ENCODE data around the gene KRTAP5-7.
"Not testable (repeated sequence)": the region's sequence is repeated elsewhere in the genome, so short reads cannot be mapped to it uniquely, and the experiment has no call there.

Gene KRTAP5-7, protein sequence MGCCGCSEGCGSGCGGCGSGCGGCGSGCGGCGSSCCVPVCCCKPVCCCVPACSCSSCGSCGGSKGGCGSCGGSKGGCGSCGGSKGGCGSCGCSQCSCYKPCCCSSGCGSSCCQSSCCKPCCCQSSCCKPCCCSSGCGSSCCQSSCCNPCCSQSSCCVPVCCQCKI

DNA sequence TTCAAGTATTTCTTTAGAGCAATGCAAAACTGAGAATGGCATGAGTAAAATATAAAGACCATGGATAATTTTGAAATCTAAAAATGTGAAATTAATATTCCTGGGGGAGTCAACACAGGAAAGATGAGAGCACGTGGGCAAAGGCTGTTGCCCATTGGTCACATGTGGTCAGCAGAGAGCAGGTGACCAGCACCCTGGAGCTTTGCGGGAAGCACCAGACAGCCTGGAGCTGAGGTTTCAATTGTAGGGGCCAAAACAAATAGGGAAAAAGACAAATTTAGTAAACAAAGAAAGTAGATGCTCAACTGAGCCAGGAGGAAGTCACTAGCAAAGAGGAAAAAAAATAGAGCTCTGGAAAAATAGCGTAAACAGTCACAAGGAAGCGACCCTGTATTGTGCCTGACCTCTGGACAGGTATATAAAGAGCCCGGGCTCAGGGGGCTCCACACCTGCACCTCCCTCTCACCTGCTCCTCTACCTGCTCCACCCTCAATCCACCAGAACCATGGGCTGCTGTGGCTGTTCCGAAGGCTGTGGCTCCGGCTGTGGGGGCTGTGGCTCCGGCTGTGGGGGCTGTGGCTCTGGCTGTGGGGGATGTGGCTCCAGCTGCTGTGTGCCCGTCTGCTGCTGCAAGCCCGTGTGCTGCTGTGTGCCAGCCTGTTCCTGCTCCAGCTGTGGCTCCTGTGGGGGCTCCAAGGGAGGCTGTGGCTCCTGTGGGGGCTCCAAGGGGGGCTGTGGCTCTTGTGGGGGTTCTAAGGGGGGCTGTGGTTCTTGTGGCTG, at the start of gene KRTAP5-7:
Gene KRTAP5-7, plus strand, starts transcription at position 472 of the 780 bp plus-strand sequence. Its CDS starts 34 bp downstream, at position 506.
- not testable (repeated sequence) for DNase-seq (ENCODE audit: low spot score)

DNA sequence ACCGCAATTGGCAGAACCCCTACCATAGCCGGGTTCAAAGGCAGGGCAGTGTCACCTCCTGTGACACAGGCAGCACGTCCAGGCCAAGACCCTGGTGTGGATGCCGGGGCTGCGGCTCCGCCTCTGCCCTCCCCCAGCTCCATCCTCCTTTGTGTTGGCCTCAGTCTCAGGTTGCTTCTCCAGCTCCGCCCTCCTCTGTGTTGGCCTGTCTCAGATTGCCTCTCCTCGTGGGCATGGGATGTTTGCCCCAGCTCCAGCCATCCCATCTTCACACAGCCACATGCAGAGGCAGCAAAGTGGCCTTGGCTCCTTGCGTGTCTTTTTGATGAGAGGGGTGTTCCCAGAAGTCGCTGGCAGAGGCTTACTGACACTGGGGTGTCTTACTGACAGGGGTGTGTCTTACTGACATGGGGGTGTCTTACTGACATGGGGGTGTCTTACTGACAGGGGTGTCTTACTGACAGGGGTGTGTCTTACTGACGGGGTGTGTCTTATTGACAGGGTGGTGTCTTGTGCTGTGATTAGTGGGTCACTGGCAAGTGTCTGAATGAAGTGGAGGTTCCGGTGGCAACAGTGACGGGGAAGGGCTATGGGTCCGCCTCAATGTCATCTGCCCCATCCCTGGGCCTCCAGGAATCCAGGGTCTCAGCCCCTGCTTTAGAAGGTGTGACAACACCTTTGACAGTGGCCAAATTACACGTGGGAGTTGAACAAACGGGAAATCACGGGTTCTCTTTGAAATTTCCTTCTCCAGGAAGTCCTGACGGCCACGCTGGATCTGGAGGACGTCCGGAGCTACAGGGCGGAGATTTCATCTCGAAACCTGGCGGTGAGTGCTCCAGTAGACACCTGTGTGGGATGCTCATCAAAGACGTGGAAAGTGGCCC, 49.2 kb upstream of the KRTAP5-7 start:
- DNase-seq (ENCODE audit: low spot score), result no peak

DNA sequence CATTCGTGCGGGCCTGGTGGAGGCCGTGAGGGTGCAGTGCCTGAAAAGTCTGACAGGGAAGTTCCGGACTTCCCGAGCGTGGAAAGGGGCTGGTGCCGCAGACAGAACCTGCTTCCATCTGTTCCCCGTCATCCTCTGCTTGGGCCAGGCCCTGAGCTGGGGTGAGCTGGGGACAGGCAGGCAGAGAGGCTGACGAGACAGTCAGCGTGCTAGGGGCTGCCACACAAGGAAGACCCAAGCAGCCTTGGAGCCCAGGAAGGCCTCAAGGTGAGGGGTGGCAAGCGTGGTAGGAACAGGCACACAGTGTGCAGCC, 48.6 kb upstream of the KRTAP5-7 start:
- no peak for DNase-seq (ENCODE audit: low spot score)

DNA sequence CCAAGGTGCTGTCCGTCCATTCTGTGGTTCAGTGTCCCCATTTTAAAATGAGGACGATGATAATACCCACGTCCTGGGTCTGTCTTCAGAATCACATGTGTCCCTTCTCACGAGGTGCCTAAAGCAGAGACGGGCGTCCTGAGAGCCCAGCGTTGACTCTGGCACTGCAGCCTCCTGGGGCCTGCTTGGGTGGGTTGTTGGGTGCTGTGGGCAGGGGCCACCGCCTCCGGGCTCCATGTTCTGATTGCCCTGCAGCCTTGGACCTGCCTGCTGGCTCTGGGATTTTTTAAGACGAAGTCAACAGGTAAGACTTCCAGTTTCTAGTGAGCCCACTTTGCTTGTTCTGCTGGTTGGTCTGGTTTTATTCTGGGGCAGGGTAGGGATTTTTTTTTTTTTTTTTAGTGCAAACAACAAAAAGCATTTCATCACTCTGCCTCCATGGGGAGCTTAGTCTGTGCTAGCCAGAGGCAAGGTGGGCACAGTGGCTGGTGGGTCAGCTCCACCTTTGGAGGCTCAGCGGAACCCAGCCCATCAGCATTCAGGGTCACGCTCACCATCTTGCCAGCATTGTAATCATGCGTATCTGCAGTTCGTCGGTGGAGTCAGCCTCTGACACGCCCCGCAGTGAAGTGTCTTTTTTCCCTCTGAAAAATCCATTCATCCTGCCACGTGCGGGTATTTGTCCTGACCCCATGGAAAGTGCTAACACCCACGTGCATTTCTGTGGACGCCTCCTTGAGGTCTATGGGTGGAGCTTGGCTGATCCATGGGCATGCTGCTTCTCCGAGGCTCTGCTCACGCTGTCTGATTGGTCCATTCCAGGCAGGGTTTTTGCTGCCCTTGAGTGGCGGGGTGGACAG, 45.7 kb upstream of the KRTAP5-7 start:
- DNase-seq (ENCODE audit: low spot score), result no peak

DNA sequence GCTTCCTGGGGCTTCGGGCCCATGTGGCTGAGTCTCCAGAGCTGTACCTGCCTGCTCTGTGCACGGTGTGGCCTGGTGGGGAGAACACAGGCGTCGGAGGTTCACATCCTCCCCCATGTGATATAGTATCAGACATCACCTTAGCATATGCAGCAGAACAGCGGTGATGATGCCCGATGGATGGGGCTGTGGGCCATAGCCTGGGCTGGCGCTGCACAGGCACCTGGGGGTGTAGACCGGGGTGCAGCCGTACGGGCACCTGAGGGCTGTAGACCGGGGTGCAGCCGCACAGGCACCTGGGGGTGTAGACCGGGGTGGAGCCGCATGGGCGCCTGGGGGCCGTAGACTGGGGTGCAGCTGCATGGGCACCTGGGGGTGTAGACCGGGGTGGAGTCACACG, 44.9 kb upstream of the KRTAP5-7 start:
- DNase-seq (ENCODE audit: low spot score), result no peak

DNA sequence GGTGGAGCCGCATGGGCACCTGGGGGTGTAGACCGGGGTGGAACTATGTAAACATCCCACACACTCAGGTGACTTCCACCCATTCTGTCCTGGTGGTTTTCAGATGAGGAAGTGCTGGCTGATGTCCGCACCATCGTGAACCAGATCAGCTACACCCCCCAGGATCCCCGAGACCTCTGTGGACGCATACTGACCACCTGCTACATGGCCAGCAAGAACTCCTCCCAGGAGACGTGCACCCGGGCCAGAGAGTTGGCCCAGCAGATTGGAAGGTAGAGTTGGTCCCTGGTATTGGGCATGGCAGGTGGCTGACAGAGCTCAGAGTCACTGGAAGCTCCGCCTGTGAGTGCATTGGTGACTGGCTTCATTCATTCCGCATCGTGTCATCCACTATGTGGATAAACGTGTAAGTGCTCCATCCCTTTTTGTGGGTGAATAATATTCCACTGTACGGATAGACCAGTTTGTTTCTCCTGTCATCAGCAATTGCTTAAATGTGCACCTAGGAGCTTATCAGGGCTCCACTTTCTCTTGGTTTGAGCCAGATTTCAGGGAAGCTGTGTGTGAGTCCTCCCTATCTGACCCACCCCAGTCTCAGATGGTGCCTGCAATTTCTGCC, 44.2 kb upstream of the KRTAP5-7 start:
- DNase-seq (ENCODE audit: low spot score), result no peak

DNA sequence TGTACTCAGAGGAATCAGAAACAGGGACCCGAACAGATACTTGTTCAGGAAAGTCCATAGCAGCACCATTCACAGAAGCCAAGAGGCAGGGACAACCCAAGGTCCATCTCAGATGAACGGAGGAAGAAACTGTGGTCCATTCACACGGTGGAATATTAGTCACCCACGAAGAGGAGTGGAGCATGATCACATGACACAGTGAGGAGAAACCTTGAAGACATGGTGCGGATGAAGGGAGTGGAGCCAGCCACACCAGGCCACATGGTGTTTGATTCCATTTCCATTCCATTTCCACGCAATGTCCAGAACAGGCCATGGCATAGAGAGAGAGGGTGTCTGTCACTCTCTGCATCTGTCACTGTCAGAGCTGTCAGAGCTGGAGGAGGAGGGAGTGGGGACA, 43.4 kb upstream of the KRTAP5-7 start:
- no peak for DNase-seq (ENCODE audit: low spot score)

DNA sequence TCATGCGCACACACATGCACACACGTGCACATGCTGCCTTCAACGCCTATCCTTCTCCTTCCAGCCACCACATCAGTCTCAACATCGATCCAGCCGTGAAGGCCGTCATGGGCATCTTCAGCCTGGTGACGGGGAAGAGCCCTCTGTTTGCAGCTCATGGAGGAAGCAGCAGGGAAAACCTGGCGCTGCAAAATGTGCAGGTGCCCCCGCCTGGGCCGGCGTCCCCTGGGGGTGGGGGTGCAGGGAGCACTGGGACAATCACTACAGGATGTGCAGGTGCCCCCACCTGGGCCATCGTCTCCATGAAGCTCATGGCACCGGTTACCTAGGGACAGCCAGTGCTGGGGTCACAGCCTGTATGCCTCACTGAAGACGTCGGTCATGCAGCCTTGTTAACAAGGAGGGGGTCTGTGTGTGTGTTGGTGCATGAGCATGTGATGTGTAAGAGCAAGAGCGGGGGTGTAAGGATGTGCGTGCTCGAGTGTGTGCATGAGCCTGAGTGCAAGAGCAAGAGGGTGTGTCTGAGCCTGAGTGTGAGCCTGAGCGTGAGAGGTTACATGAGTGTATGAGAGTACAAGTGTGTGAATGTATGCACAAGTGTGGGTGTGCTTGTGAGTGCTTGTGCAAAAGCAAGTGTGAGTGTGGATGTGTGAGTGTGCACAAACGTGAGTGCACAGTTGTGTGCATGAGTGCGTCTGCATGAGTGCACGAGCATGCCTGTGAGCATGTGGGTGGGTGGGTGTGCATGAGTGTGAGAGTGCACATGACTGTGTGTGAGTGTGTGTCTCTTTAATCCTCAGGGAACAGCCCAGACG, 42.6 kb upstream of the KRTAP5-7 start:
- DNase-seq (ENCODE audit: low spot score), result no peak

DNA sequence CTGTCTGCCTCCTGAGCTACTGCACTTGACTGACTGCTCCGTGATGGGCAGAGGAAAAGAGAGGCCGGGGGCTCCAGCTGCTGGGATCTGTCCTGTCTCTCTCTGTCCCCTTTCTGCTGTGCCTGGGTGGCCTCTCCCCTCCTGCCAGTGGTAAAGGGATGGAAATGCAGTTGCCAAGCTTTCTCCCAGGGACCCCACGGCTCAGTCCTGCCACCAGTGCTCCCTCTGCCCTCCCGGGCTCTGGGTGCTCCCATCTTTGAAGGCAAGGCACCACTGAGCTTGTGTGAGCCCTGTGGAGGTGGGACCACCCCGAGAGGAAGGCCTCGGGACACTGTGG, 42.0 kb upstream of the KRTAP5-7 start:
- no peak for DNase-seq (ENCODE audit: low spot score)

DNA sequence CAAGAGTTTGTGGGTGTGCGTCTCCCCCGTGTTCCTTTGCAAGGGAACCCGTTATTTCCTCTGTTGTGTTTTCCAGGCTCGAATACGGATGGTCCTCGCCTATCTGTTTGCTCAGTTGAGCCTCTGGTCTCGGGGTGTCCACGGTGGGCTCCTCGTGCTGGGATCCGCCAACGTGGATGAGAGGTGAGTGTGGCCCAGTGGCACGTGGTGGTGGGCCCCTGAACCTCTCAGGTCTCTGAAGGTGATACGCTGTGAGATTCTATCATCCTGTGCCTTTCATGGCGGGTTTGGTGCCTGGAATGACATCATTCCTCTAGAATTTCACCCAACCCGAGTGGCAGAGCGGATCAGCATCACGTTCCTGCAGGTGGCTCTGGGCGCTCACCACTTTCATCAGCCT, 41.6 kb upstream of the KRTAP5-7 start:
- DNase-seq (ENCODE audit: low spot score), result no peak

DNA sequence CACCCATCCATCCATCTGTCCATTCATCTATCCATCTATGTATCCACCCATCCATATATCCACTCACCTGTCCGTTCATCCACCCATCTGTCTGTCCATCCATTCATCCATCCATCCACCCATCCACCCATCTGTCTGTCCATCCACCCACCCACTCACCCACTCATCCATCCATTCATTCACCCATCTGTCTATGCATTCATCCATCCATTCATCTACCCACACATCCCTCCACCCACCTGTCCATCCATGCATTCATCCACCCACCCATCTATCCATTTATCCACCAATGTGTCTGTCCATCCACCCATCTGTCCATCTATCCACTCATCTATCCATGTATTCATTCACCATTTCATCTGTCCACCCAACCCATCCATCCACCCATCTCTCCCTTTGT, 40.7 kb upstream of the KRTAP5-7 start:
- DNase-seq (ENCODE audit: low spot score), result no peak

DNA sequence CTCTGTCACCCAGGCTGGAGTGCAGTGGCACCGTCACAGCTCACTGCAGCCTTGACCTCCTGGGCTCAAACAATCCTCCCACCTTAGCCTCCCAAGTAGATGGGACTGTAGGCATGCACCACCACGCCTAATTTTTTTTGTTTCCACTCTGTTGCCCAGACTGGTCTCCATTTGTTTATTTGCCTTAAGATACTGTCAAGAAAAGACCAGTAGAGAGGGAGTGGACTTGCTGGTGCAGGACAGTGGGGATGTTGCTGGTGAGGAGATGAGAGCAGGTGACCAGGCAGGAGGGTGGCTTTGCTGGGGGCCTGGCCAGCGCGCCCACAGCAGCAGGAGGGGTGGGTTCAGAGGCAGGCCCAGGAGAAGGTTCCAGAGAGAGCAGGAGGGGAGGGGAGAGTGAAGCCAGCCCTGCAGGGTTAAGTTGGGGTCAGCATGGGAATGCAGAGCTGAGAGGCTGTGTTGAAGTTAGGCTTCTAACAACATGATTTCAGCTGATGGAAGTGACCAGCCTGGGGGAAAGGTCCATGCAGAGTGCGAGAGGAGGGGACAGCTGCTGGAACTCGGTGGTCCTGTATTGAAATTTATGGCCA, 38.3 kb upstream of the KRTAP5-7 start:
- no peak for DNase-seq (ENCODE audit: low spot score)

DNA sequence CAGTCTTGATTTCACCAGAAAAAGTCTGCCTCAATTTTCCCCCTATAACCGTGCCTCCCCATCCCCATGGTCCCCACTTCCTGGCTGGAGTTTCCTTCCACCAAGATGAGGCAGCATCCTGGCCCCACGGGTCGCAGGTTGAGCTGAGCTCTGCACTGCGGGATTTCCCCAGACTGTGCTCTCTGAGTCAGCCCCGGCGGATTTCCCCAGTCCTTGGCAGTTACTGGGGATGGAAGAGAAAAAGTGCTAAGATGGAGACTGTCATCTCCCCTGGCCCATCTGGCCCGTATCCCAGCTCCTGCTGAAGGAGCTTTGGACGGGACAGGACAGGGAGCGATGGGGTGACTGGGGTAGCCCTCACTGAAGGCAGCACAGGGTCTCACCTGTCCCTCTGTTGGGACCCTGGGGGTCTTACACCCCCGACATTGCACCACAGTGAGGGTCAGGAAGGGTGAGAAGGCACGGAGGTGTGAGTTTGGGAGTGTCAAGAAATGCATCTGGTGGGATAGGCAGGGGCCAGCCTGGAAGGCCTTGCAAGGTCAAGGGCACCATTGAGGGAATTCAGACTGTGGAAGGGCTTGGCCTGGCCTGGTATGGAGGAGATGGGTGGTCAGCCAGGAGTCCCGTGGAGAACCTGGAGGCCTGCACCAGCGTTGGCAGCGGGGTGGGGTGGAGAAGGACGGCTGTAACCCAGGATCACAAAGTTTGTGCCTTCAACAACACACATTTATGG, 37.6 kb upstream of the KRTAP5-7 start:
- no peak for DNase-seq (ENCODE audit: low spot score)

DNA sequence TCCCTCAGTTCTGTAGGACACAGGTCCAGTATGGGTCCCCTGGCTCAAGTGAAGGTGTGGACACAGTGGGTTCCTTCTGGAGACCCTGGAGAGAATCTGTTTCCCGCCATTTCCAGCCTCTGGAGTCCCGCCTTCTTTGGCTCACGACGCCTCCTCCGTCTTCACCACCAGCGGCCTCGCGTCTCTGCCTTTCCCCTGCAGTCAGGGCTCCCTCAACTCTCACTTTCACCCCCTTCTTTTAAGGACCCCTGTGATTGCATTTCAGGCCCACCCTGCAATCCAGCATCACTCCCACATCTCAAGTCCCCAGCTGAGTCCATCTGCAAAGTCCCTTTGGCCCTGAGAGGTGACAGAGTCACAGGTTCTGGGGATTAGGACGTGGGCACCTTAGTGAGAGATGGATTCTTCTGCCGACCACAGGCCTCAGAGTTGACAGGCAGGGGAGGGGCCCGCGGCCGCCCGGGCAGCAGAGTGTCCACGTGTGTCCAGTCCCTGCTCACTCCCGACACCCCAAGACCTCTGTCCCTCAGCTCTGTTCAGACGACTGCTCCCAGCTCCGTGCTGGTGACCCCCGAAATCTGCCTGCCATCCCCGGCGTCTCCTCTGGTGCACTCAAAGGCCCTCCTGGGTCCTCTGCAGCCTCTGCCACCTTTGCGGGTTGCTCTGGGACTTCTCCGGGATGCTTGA, 36.9 kb upstream of the KRTAP5-7 start:
- DNase-seq (ENCODE audit: low spot score), result no peak

DNA sequence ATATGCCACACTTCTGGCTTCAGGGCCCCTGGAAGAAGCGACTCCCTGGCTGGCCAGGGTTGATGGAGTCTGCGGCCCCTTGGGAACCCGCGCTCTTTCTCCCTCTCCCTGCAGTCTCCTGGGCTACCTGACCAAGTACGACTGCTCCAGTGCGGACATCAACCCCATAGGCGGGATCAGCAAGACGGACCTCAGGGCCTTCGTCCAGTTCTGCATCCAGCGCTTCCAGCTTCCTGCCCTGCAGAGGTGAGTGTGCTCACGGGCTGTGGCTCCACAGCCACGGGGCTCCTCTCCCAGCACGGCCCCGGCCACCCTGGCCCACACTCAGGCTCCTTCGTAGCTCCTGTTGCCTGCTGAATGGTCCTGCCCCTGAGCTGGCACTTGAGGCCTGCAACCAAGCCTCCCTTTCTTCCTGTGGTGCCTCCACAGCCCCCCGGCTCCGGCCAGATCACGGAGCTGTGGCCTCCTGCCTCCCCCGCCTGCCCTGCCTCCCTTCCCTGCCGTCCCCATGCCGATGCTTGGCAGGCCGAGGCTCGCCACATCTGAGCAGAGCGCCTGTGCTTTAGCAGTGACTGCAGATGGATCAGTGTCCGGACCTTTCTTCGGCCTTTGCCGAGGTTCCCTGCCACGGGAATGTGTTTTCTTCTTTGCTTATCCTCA, 36.2 kb upstream of the KRTAP5-7 start:
- DNase-seq (ENCODE audit: low spot score), result no peak

DNA sequence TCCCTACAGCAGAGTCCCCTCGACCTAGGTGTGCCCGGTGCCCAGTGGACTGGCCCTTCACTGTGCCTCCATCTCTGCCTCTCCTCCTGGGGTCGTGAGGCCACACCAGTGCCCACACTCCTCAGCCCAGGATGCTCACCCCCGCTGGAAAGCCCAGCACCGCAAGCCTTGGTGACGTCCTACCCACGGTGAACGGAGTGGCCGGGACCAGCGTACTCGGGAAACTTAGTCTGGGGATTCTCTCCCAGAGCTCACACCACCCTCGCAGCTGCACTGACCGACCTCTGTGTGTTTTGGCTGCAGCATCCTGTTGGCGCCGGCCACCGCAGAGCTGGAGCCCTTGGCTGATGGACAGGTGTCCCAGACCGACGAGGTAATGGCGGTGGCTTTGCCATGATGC, 35.5 kb upstream of the KRTAP5-7 start:
- no peak for DNase-seq (ENCODE audit: low spot score)

DNA sequence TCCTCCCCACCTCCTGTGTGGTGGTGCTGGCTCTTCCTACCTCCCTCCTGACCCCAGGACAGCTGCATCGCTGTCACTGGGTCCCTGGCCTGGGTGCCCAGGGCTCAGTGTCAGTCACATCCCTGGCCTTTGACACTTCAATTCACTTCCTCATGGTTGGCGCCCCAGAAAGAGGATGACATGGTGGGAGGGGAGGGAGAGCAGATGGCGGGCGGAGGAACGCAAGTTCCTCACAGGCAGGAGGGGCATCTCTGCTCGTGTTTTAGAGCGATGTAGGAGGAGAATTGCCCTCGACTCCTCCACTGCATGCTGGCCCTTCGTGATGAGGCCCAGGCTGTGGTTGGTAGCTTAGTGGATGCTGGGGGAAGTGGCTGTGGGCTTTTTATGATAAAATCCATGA, 35.1 kb upstream of the KRTAP5-7 start:
- no peak for DNase-seq (ENCODE audit: low spot score)

Measured in putamen (tissue), 1 donor.